Prostate gland (tissue), 2 donors: ENCODE data around the gene CNTNAP3.
"Not testable (repeated sequence)": the region's sequence is repeated elsewhere in the genome, so short reads cannot be mapped to it uniquely, and the experiment has no call there.

Source experiments
- CTCF ChIP-seq, 4 experiments: fragments of 200-600 bp in 2 of 4; fragments of 450-650 bp in 2 of 4; sonication (generic) in 2 of 4; IDR thresholded peaks; 1 replicate in 3 of 4; 2 replicates in 1 of 4; pipeline ENCODE4 v1.5.1; 2016 to 2019; ENCODE audit warnings: antibody characterized with exemption in 4 of 4, mild to moderate bottlenecking in 2 of 4, moderate library complexity in 2 of 4
- POLR2AphosphoS5 ChIP-seq: sonication (generic); formaldehyde crosslinking; IDR thresholded peaks from one replicate; pipeline ENCODE4 v1.6.1; 2017; ENCODE audit warnings: antibody characterized with exemption

GRCh38 chr9:39030204-39031019 lies 257.6 kb downstream of the CNTNAP3 start:
- TF ChIP-seq CTCF (IDR thresholded peaks at IDR 0.05); POLR2AphosphoS5: not testable (repeated sequence)
